Measurements from ENCODE around the gene S100A4. TPM values are rescaled to one million over a fixed set of nuclear protein-coding genes. Genes with fewer than 3 reads are reported as not detected.

S100A4 gene
- polyA plus RNA-seq, 4 donors, result 31.2 to 62.0 (median 37.8) TPM

DNA sequence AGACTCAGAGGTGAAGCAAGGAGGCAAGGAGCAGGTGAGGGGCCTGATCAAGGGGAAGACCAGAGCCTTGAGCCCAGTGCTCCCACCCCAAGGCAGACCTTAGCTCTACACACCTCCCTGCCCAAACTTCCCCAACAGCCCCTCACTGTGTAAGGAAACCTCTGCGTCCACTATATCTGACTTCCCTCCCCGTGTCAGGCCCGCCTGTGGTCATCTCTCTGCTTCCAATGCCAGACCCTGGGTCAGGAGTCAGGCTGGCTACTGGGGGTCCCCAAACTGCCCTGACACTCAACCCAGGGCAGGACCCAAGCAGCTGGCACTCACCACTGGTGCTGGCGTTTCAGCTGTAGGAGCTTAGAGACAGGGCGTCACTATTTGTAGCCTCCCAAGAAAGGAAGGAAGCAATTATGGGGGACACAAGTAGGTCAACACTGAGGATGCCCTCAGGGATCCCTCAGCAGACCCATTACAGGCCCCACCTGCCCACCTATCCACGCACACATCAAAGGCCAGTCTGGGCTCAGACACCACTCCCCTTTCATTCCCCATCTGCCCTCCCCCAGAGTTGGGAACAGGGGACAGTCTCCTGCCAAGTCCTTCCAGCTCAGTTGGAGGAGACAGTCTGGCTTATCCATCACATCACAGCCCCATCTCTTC, 4.3 kb upstream of the S100A4 start:
- DNase-seq (ENCODE audit: low read depth in 4 of 4, low spot score in 3 of 4), result no peak

DNA sequence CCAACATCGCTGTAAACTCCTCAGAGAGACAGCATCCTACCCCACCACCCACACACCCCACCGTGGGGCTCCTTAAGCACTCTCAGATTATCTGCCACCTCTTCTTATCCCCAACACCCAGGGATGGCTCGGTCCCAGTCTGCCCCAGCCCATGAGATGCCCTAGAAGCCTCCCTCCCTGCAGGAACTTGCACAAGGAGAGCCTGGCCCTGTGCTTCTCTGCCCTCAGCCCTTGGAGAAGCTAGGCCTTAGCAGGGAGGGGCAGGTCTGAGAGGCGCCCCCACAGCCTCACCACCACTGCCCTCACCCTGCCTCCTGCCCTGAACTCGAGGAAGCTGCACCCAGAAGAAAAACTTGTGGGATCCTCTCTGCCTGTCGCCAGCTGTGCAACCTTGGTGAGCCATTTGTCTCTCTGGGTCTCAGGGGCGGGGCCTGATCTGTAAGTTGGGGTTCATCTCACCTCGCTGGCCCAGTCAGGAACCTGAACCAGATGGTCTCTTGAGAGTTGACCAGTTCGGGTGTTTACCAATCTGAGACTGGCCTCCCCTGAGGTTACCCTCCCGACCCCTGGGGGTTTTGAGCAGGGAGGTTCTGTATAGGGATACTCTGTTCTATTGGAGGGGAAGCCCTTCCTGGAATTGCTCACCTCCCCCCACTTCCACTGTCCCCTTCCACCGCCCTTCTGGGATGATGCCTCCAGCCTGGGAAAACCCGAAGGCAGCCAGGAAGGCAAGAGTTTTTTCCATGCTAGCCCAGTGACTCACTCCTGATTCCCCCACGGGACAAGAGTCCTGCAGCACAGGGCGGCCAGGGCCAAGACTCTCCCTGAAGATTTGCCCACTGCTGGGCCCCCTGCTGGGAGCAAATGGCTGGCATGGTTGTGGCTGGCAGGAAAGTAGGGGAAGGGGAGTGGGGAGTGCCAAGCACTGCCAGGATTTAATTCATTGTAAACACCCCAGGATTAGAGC, 3.4 kb upstream of the S100A4 start, which contains the start of gene S100A3:
Gene S100A3, minus strand, starts transcription at position 537 of the 967 bp plus-strand sequence. CDS start 773 bp downstream, outside the sequence.
- DNase-seq (ENCODE audit: low read depth in 4 of 4, low spot score in 3 of 4), result no peak

DNA sequence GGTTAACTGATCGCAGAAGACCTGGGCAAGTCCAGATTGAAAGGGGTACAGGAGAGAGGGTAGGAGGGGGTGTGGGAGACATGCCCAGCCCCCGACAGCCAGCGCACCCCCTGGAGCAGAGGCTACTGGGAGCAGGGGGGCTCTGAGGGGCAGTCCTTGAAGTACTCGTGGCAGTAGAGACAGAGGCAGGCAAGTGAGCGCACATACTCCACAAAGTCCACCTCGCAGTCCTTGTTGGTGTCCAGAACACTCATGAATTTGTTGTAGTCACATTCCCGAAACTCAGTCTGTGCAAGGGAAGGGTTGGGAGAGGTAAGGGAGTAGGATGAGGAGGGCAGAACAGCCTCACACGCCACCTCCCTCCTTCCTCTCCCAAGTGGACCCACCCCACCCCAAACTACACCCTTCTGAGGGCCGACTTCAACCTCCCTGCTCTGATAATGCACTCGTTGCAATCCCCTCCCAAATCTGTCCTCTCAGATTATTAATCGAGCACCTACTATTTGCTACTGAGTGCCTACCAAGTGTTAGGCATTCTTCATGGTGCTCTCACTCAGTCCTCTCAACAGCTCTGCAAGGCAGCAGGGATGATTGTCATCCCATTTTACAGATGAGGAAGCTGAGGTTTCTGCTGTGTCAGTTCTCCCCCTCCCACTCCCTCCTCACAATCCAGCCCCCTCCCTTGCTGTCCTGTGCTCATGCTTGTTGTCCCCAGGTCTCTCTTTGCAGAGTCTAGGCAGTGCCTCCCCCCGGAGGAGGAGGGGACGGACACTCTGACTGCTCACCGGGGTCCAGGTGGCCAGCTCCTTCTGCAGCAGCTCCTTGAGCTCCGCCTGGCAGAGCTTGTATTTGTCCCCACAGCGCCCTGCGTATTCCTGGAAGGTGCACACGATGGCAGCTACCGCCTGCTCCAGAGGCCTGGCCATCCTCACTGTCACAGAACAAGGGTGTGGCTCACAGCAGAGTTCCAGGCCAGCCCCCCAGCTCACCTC, 2.2 kb upstream of the S100A4 start:
- DNase-seq (ENCODE audit: low read depth in 4 of 4, low spot score in 3 of 4), result no peak

DNA sequence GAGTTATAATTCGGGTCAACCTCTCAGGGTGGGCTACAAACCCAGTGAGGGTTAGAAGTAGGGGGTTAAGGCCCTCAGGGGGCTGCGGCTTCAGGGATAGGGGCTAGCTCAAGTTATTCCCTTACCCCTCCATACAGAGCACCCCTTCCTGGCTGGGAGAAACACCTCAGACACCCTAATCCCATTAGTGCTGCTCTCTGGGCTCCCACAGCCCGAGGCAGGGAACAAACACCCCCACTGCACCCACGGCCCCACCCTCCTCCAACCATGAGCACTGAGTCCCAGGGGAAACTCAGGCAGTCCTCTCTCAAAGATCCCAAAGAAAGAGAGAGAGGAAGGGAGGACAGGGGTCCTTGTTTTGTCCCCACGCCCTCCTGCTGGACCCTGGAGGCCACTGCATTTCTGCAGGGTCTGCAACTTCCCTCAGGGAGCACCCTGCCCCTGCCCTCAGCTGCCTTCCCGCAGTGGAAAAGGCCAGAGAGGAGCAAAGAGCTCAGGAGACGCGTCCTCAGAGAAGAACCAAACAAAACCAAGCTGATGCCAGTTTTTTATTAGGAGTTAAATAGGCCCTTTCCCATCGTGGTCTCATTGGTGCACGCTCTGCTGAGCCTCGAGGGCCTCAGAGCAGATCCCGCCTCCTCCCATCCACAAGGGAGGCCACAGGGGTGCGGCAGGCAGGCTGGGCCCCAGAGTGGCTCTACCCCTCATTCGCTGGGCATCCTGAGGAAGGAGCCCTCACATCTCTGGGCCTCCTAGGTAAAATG, 1.4 kb upstream of the S100A4 start:
- DNase-seq (ENCODE audit: low read depth in 4 of 4, low spot score in 3 of 4), result no peak

DNA sequence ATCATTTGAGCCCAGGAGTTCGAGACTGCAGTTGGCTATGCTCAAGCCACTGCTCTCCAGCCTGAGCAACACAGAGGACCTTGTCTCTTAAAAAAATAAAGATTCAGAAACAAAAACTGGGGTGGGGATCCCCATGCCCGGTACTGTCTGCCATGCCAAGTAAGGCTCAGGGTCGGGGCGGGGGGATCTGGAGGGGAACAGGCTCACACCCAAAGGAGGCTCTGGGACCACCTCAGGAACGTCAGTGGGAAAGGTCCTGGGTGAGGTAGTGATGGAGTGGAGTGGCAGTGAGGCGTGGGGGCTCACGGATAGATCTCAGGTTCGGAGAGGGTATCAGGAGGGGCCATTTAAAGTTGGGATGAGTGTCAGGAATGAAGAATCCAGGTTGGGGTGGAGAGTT, 765 bp upstream of the S100A4 start:
- DNase-seq (ENCODE audit: low read depth in 4 of 4, low spot score in 3 of 4), result no peak

- DNase-seq (ENCODE audit: low read depth in 4 of 4, low spot score in 3 of 4), result no peak
Observed at GRCh38 chr1:153544453-153545066, 1.0 kb downstream of the S100A4 start.

DNA sequence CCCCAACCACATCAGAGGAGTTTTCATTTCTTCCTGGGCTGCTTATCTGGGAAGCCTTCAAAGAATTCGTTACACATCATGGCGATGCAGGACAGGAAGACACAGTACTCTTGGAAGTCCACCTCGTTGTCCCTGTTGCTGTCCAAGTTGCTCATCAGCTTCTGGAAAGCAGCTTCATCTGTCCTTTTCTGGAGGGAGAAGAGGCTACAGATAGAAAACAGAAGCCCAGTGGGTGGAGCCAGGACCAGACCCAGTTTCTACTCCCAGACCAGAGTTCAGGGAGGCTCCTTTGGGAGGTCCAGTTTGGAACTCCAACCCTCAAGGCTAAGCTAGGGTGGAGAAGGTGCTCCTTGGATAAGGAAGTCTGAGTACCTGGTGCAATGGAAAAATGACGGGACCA, 1.9 kb downstream of the S100A4 start:
- no peak for DNase-seq (ENCODE audit: low read depth in 4 of 4, low spot score in 3 of 4)

- no peak for DNase-seq (ENCODE audit: low read depth in 4 of 4, low spot score in 3 of 4)
Observed at GRCh38 chr1:153542956-153543711, 2.5 kb downstream of the S100A4 start.

GRCh38 chr1:153541641-153542590, 3.7 kb downstream of the S100A4 start:
- DNase-seq (ENCODE audit: low read depth in 4 of 4, low spot score in 3 of 4), result no peak

GRCh38 chr1:153540394-153541361, 4.9 kb downstream of the S100A4 start, which contains the start of gene S100A5:
TSS of gene S100A5 (minus strand) at chr1:153540934. CDS start at chr1:153540191, 743 bp downstream.
- DNase-seq (ENCODE audit: low read depth in 4 of 4, low spot score in 3 of 4), result no peak

- no peak for DNase-seq (ENCODE audit: low read depth in 4 of 4, low spot score in 3 of 4)
Observed at GRCh38 chr1:153539395-153540093, 6.1 kb downstream of the S100A4 start.

GRCh38 chr1:153538315-153538821, 7.2 kb downstream of the S100A4 start:
- DNase-seq (ENCODE audit: low read depth in 4 of 4, low spot score in 3 of 4), result no peak

DNA sequence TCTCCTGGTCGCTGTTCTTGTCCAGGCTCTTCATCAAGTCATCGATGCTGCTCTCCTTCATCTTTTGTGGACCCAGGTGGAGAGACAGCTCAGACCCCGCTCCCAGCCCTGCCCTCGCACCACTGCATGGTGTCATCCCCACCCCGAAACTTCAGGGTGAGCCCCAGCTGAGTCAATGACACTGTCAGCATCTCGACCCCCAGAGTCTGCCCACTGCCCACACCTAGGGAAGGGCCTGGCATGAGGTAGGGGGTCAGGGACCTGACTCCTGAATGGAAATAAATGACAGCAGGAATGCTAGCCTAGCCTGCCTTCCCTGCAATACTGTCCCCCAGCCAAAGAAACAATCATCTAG, 8.3 kb downstream of the S100A4 start:
- no peak for DNase-seq (ENCODE audit: low read depth in 4 of 4, low spot score in 3 of 4)

DNA sequence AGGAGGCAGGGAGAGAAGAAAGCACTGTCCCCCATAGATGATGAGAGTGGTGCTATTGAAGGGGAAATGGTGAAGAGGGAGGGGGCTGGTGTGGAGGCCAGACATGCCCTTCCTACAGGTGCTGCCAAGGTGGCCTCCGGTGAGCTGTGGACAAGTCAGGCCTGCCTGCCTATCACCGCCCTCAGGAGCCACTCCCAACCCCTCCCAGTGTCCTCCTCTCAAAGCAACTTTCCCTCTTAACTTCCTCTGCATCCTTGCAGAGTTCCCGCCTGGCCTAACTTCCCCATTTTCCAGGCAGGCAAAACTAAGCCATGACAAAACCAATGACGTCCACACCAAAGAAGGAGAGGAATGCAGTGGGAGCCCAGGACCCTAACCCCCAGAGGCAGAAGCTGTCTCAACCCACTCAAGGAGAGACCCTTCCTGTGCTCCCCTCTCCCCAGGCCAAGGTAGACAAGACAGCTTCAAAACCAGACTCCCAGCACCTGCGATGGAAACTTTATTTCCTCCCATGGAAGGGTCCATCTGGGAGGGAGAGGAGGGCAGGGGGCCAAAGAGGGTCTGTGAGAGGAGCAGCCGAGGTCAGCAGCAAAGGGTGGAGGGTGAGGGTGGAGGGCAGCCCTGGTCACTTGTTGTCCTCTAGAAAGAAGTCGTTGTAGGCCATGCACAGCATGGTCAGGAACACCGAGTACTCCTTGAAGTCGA, 8.8 kb downstream of the S100A4 start:
- DNase-seq (ENCODE audit: low read depth in 4 of 4, low spot score in 3 of 4), result no peak
